Stomach smooth muscle (tissue), 2 donors: Measurements from ENCODE around the gene SEPTIN1.
"Not testable (repeated sequence)": the region's sequence is repeated elsewhere in the genome, so short reads cannot be mapped to it uniquely, and the experiment has no call there.

Source experiments
- H3K27ac ChIP-seq: one replicate; pipeline ENCODE4 v1.7.0; 2013; ENCODE audit warnings: mild to moderate bottlenecking, low read length, inconsistent platforms
- H3K27me3 ChIP-seq, 2 donors: one replicate each; pipeline ENCODE4 v1.7.0; 2013; ENCODE audit warnings: low read length in 2 of 2; ENCODE audit not compliant: insufficient read depth in 2 of 2, control insufficient read depth in 1 of 2
- H3K36me3 ChIP-seq, 2 donors: one replicate each; pipeline ENCODE4 v1.7.0; 2013; ENCODE audit warnings: low read length in 2 of 2; ENCODE audit not compliant: control insufficient read depth in 2 of 2, insufficient read depth in 2 of 2
- H3K4me1 ChIP-seq: one replicate; pipeline ENCODE4 v1.7.0; 2013; ENCODE audit warnings: low read length; ENCODE audit not compliant: control insufficient read depth, insufficient read depth
- H3K4me3 ChIP-seq, 2 donors: one replicate each; pipeline ENCODE4 v1.7.0; 2013; ENCODE audit warnings: low read length in 2 of 2
- H3K9ac ChIP-seq, 2 donors: one replicate each; pipeline ENCODE4 v1.7.0; 2013; ENCODE audit warnings: low read length in 2 of 2, mild to moderate bottlenecking in 1 of 2
- H3K9me3 ChIP-seq, 2 donors: one replicate each; pipeline ENCODE4 v1.7.0; 2013; ENCODE audit warnings: low read length in 2 of 2; ENCODE audit not compliant: control insufficient read depth in 2 of 2
- donor health status: healthy.
- donor health status: Pancreatic carcinoma.

SEPTIN1 gene

GRCh38 chr16:30399435-30400186 lies 17.2 kb upstream of the SEPTIN1 start:
- H3K27ac ChIP-seq: peak overlapping the region; percentile 98
- H3K4me3 ChIP-seq: peak overlapping the region; percentile 79 to 86
- H3K36me3 ChIP-seq: peaks cover 6 to 16% of the 10 kb centered on the region in 2 donors
- no peaks in the 10 kb centered on the region for H3K27me3 ChIP-seq
- peak overlapping the region; percentile 71 to 90 for H3K9ac ChIP-seq
- no peaks in the 10 kb centered on the region for H3K9me3 ChIP-seq
- peaks cover 33% of the 10 kb centered on the region for H3K4me1 ChIP-seq

DNA sequence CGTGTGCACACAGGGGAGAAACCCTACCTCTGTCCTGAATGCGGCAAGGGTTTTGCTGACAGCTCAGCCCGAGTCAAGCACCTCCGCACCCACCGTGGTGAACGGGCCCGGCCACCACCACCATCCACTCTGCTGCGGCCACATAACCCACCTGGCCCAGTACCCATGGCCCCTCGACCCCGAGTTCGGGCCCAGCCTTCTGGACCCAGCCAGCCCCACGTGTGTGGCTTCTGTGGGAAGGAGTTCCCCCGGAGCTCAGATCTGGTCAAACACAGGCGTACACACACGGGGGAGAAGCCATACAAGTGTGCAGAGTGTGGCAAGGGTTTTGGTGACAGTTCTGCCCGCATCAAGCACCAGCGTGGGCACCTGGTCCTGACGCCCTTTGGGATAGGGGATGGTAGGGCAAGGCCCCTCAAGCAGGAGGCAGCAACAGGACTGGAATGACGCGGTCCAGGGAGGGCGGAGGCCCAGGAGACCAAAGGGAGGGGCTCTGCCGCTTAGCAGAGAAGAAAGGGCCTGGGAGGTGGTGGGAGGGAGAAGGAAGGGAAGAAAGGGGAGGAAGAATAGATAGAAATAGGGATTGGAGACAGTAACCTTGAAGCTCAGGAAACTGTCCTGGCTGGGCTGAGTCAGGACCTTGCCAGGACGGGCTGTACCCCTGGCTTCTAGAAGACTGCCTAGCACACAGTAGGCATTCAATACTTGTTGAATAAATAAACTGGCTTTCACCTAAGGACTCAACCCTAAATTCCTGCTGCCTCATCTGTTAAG lies 16.5 kb upstream of the SEPTIN1 start:
- Histone ChIP-seq H3K27ac (peak overlapping the region; percentile 98), H3K27me3 (no peaks in the 10 kb centered on the region), H3K4me1 (peaks cover 39% of the 10 kb centered on the region), H3K9me3 (no peaks in the 10 kb centered on the region), H3K36me3 (peaks cover 6 to 16% of the 10 kb centered on the region in 2 donors), H3K9ac (peak overlapping the region; percentile 71 to 90), H3K4me3 (peak overlapping the region in 1 of 2 donors; percentile 8)

DNA sequence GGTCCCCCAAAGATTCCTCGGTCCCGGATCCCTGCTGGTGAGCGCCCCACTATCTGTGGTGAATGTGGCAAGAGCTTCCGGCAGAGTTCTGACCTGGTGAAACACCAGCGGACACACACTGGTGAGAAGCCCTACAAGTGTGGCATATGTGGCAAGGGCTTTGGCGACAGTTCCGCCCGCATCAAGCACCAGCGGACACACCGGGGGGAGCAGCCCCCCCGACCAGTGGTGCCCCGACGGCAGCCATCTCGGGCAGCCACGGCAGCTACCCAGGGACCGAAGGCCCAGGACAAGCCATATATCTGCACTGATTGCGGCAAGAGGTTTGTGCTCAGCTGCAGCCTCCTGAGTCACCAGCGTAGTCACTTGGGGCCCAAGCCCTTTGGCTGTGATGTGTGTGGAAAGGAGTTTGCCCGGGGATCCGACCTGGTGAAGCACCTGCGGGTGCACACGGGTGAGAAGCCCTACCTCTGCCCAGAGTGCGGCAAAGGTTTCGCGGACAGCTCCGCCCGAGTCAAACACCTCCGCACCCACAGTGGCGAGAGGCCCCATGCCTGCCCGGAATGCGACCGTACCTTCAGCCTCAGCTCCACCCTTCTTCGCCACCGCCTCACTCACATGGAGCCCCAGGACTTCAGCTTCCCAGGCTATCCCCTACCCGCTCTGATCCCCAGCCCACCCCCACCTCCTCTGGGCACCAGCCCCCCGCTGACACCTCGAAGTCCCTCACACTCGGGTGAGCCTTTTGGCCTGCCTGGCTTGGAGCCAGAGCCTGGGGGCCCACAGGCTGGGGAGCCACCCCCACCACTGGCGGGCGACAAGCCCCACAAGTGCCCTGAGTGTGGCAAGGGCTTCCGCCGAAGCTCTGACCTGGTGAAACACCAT lies 15.7 kb upstream of the SEPTIN1 start:
- H3K36me3 ChIP-seq: peaks cover 6 to 16% of the 10 kb centered on the region in 2 donors
- H3K27ac ChIP-seq: peak overlapping the region; percentile 98
- peaks cover 39% of the 10 kb centered on the region for H3K4me1 ChIP-seq
- no peaks in the 10 kb centered on the region for H3K27me3 ChIP-seq
- no peaks in the 10 kb centered on the region for H3K9me3 ChIP-seq
- no peak overlapping the region for H3K4me3 ChIP-seq
- no peak overlapping the region for H3K9ac ChIP-seq

- H3K9me3 ChIP-seq: no peaks in the 10 kb centered on the region
- H3K27ac ChIP-seq: no peak overlapping the region
- peaks cover 6 to 16% of the 10 kb centered on the region in 2 donors for H3K36me3 ChIP-seq
- no peak overlapping the region for H3K9ac ChIP-seq
- H3K4me1 ChIP-seq: peaks cover 39% of the 10 kb centered on the region
- no peaks in the 10 kb centered on the region for H3K27me3 ChIP-seq
- no peak overlapping the region for H3K4me3 ChIP-seq
Measured at GRCh38 chr16:30397056-30397455, 14.7 kb upstream of the SEPTIN1 start.

DNA sequence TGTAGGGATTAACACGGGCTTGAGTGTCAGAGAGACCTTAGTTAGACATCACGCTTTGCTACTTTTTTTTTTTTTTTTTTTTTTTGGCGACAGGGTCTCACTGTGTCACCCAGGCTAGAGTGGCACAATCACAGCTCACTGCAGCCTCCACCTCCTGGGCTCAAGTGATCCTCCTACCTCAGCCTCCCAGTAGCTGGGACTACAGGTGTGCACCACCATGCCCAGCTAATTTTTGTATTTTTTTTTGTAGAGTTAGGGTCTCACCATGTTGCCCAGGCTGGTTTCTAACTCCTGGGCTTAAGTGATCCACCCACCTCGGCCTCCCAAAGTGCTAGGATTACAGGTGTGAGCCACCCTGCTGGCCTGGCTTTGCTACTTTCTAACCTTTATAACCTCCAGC lies 14.3 kb upstream of the SEPTIN1 start:
- Histone ChIP-seq H3K4me1 (peaks cover 39% of the 10 kb centered on the region), H3K36me3 (peaks cover 6 to 16% of the 10 kb centered on the region in 2 donors), H3K4me3 (peak overlapping the region; percentile 77 to 85)
- not testable (repeated sequence) for H3K9ac ChIP-seq, H3K9me3 ChIP-seq, H3K27ac ChIP-seq, H3K27me3 ChIP-seq

DNA sequence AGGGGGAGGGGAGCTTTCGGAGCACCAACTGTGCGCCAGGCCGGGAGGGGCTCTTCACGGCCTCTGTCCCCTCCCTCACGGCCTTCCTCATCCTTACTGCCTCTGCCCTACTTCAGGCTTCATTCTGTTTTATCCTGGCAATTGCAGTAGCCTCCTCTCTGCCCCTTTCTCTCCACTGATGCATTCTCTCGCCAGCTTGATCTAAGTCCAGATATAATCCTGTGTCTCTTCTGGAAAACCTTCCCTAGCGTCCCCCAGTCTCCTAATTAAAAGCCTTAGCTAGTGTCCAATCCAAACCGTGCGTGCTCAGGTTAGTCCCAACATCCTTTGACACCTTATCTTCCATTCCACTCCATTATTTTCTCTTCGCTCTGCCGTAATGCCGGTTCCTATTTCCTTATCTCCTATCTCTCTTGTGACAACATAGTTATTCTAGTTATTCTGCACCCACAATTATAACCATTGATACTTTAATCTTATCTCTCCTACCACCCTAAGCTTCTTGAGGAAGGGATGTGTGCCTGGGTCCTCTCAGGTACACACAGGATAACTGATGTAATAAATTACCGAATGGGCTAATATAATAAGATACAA lies 13.7 kb upstream of the SEPTIN1 start:
- H3K27me3 ChIP-seq: no peaks in the 10 kb centered on the region
- H3K9ac ChIP-seq: peak overlapping the region; percentile 71 to 77
- peaks cover 6 to 16% of the 10 kb centered on the region in 2 donors for H3K36me3 ChIP-seq
- H3K27ac ChIP-seq: peak overlapping the region; percentile 69
- H3K9me3 ChIP-seq: no peaks in the 10 kb centered on the region
- peaks cover 39% of the 10 kb centered on the region for H3K4me1 ChIP-seq
- H3K4me3 ChIP-seq: peak overlapping the region; percentile 77 to 85

- H3K27me3 ChIP-seq: no peaks in the 10 kb centered on the region
- H3K4me3 ChIP-seq: peak within 1 kb of the TSS; percentile 77 to 85
- peaks cover 34% of the 10 kb centered on the region for H3K4me1 ChIP-seq
- peaks cover 6 to 16% of the 10 kb centered on the region in 2 donors for H3K36me3 ChIP-seq
- peak within 1 kb of the TSS; percentile 69 for H3K27ac ChIP-seq
- H3K9me3 ChIP-seq: no peaks in the 10 kb centered on the region
- peak within 1 kb of the TSS; percentile 79 to 87 for H3K9ac ChIP-seq
Measured at GRCh38 chr16:30395155-30395991, 13.0 kb upstream of the SEPTIN1 start, which contains the start of gene ZNF48. ZNF48 (plus strand) TSS chr16:30395420; CDS start chr16:30395795, 375 bp downstream.

GRCh38 chr16:30394592-30395154 lies 12.3 kb upstream of the SEPTIN1 start:
- Histone ChIP-seq H3K36me3 (peaks cover 6 to 16% of the 10 kb centered on the region in 2 donors), H3K4me1 (peaks cover 29% of the 10 kb centered on the region), H3K4me3 (peak overlapping the region; percentile 63 to 85), H3K9me3 (no peaks in the 10 kb centered on the region), H3K27ac (peak overlapping the region; percentile 62), H3K27me3 (no peaks in the 10 kb centered on the region), H3K9ac (peak overlapping the region; percentile 79 to 87)

DNA sequence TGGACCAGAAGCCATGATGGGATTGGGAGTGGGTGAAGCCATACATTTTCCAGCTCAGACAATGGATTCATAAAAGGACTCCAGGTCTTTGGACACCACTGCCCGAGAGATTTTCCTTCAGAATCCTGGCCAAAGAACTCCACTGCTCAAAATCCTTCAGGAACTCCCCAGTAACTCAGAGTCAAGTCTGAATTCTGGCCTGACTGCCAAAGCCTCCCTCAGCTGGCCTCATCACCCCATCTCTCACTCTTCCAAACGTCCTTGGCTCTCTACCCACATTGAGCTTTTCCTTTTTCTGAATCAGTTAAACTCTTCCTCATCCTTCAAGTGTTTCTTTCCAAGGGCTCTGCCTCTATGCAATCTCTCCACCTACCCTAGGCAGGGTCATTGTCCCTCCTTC lies 1.2 kb upstream of the SEPTIN1 start:
- Histone ChIP-seq H3K9me3 (no peaks in the 10 kb centered on the region), H3K4me1 (peaks cover 11% of the 10 kb centered on the region), H3K27me3 (no peaks in the 10 kb centered on the region), H3K36me3 (peaks cover 0 to 3% of the 10 kb centered on the region in 2 donors), H3K9ac (no peak overlapping the region), H3K4me3 (no peak overlapping the region), H3K27ac (no peak overlapping the region)
